ENCODE measurements around the gene PDE4D. TPM values are rescaled to one million over a fixed set of nuclear protein-coding genes. Genes with fewer than 3 reads are reported as not detected.

PDE4D gene
- total RNA-seq, 4 donors from 2014 or later: 14.7 to 36.3 (median 24.7) TPM

DNA sequence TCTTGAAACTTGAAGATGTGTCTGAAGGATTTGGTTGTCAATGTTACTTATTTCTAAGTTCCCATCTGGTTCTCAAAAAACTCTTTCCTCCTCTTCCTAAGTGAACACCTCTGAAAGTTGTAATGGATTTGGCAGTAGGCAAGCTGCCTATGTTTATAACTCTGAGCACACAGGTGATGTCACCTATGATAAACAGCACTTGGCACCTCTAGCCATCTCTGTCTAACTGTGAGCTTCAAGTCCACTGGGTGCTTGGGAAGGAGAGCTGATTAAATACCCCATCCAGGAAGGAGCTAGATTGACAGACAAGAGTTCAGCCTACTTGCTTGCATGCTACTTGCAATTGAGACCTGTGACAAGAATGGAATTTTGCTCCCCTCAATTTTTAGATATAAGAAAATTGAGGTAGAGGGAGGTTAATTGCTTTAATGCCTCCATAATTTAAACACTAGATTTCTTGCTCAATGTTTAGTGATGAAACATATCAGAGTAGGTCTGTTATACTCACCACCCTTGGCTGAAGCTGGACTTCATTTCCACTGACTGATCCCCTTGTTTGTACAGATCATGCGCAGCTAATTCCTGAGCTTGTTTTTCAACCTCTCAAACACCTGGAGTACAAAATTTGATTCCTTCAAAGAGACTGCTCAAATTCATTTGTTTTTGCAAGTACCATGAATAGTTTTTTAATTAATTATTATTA lies 49.9 kb downstream of the PDE4D start:
- no peak for DNase-seq
- Histone ChIP-seq H3K36me3 (no peaks in the 10 kb centered on the region), H3K27me3 (no peaks in the 10 kb centered on the region), H3K9me3 (no peaks in the 10 kb centered on the region), H3K4me1 (no peaks in the 10 kb centered on the region), H3K27ac (no peak overlapping the region), H3K4me3 (replicated peaks in 1 of 3) (no peak overlapping the region)
- 53 to 59% methylated on average over 1 of the region's 1 CpG for WGBS, 2 donors
- TF ChIP-seq, protein P1, sequence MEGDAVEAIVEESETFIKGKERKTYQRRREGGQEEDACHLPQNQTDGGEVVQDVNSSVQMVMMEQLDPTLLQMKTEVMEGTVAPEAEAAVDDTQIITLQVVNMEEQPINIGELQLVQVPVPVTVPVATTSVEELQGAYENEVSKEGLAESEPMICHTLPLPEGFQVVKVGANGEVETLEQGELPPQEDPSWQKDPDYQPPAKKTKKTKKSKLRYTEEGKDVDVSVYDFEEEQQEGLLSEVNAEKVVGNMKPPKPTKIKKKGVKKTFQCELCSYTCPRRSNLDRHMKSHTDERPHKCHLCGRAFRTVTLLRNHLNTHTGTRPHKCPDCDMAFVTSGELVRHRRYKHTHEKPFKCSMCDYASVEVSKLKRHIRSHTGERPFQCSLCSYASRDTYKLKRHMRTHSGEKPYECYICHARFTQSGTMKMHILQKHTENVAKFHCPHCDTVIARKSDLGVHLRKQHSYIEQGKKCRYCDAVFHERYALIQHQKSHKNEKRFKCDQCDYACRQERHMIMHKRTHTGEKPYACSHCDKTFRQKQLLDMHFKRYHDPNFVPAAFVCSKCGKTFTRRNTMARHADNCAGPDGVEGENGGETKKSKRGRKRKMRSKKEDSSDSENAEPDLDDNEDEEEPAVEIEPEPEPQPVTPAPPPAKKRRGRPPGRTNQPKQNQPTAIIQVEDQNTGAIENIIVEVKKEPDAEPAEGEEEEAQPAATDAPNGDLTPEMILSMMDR (IDR thresholded peaks at IDR 0.05): no peak
- TF ChIP-seq POLR2A (IDR thresholded peaks at IDR 0.05): no peak
- intact Hi-C loops (cut with DNase I): no loop called here

GRCh38 chr5:59842999-59843398 lies 50.5 kb downstream of the PDE4D start:
- DNase-seq: no peak
- Histone ChIP-seq H3K27ac (no peak overlapping the region), H3K36me3 (no peaks in the 10 kb centered on the region), H3K4me1 (no peaks in the 10 kb centered on the region), H3K9me3 (no peaks in the 10 kb centered on the region), H3K27me3 (no peaks in the 10 kb centered on the region), H3K4me3 (replicated peaks in 1 of 3) (no peak overlapping the region)
- 58 to 59% methylated on average over 1 of the region's 1 CpG for WGBS, 2 donors
- no peak for TF ChIP-seq POLR2A (IDR thresholded peaks at IDR 0.05)
- TF ChIP-seq, protein P1 (IDR thresholded peaks at IDR 0.05): no peak
- intact Hi-C loops (cut with DNase I): no loop called here

- H3K27me3 ChIP-seq: no peaks in the 10 kb centered on the region
- no peak overlapping the region for H3K27ac ChIP-seq
- intact Hi-C loops (cut with DNase I): no loop called here
- WGBS, 2 donors: 50 to 53% methylated on average over 3 of the region's 3 CpGs
- no peak overlapping the region for H3K4me3 ChIP-seq (replicated peaks in 1 of 3)
- TF ChIP-seq, protein P1 (IDR thresholded peaks at IDR 0.05): no peak
- no peak for DNase-seq
- no peaks in the 10 kb centered on the region for H3K9me3 ChIP-seq
- no peaks in the 10 kb centered on the region for H3K36me3 ChIP-seq
- no peaks in the 10 kb centered on the region for H3K4me1 ChIP-seq
Measured at GRCh38 chr5:59840200-59840601, 53.3 kb downstream of the PDE4D start.

GRCh38 chr5:59838989-59839388 lies 54.5 kb downstream of the PDE4D start:
- DNase-seq: no peak
- 57 to 73% methylated on average over 2 of the region's 2 CpGs for WGBS, 2 donors
- Histone ChIP-seq H3K27ac (no peak overlapping the region), H3K9me3 (no peaks in the 10 kb centered on the region), H3K4me3 (replicated peaks in 1 of 3) (no peak overlapping the region), H3K36me3 (no peaks in the 10 kb centered on the region), H3K27me3 (no peaks in the 10 kb centered on the region), H3K4me1 (no peaks in the 10 kb centered on the region)
- TF ChIP-seq POLR2A (IDR thresholded peaks at IDR 0.05): no peak
- TF ChIP-seq, protein P1 (IDR thresholded peaks at IDR 0.05): no peak
- intact Hi-C loops (cut with DNase I): no loop called here

DNA sequence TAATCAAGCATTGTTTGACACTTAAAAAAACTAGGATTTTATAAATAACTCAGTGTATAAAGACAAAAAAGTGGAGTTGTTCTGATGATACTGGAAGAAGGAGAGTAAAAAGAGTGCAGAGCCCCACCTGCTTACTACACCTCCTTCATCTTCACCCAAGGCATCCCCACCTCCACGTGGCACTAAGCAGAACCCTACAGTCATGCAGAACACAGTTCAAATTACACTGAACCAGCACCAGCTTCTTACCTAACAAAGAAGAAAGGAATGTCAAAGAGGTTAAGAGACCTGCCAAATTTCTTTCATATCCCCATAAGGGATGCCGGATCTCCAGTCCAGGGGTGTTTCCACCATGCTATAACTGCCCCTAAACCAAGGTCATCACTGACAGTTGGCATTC lies 55.5 kb downstream of the PDE4D start:
- TF ChIP-seq, protein P1 (IDR thresholded peaks at IDR 0.05): no peak
- TF ChIP-seq POLR2A (IDR thresholded peaks at IDR 0.05): no peak
- DNase-seq: no peak
- no peak overlapping the region for H3K27ac ChIP-seq
- WGBS, 2 donors: 59 to 69% methylated on average over 2 of the region's 2 CpGs
- no peak overlapping the region for H3K4me3 ChIP-seq (replicated peaks in 1 of 3)
- H3K9me3 ChIP-seq: no peaks in the 10 kb centered on the region
- H3K27me3 ChIP-seq: no peaks in the 10 kb centered on the region
- intact Hi-C loops (cut with DNase I): no loop called here
- H3K36me3 ChIP-seq: no peaks in the 10 kb centered on the region
- H3K4me1 ChIP-seq: no peaks in the 10 kb centered on the region
